HepG2 (cell line): ENCODE measurements around the gene PPP1R12C. TPM values are rescaled to one million over a fixed set of nuclear protein-coding genes. Genes with fewer than 3 reads are reported as not detected.

Experiments used
- AKNA ChIP-seq: sonication (generic); formaldehyde crosslinking; IDR thresholded peaks from 2 replicates; pipeline ENCODE4 v1.4.0; 2020; ENCODE audit warnings: missing genetic modification reagents, borderline replicate concordance
- HHEX ChIP-seq: IDR thresholded peaks from 2 replicates; pipeline ENCODE4 v1.6.1; 2016; ENCODE audit warnings: control low read depth
- PREB ChIP-seq: sonication (generic); formaldehyde crosslinking; IDR thresholded peaks from 2 replicates; pipeline ENCODE4 v1.4.0; 2020; ENCODE audit warnings: missing genetic modification reagents
- ZNF234 ChIP-seq: sonication (generic); formaldehyde crosslinking; conservative IDR thresholded peaks from 2 replicates; pipeline ENCODE4 v1.5.1; 2020; ENCODE audit warnings: mild to moderate bottlenecking, missing genetic modification reagents
- ZNF329 ChIP-seq: sonication (generic); formaldehyde crosslinking; IDR thresholded peaks from 2 replicates; pipeline ENCODE4 v1.9.0; 2021; ENCODE audit warnings: low read depth, mild to moderate bottlenecking, missing genetic modification reagents
- ZNF337 ChIP-seq: sonication (generic); formaldehyde crosslinking; IDR thresholded peaks from 2 replicates; pipeline ENCODE4 v1.5.1; 2020; ENCODE audit warnings: missing genetic modification reagents, low read depth, mild to moderate bottlenecking, borderline replicate concordance
- ZNF407 ChIP-seq: sonication (generic); formaldehyde crosslinking; IDR thresholded peaks from one replicate; pipeline ENCODE4 v1.5.1; 2020; ENCODE audit warnings: mild to moderate bottlenecking, missing genetic modification reagents; ENCODE audit errors: not compliant biosample characterization
- ZNF672 ChIP-seq: sonication (generic); formaldehyde crosslinking; IDR thresholded peaks from 2 replicates; pipeline ENCODE4 v1.8.1; 2022; ENCODE audit warnings: missing genetic modification reagents
- ZNF7 ChIP-seq: IDR thresholded peaks from 2 replicates; pipeline ENCODE4 v1.6.1; 2016; ENCODE audit warnings: missing biosample characterization, missing genetic modification reagents
- ZNF746 ChIP-seq: sonication (generic); formaldehyde crosslinking; IDR thresholded peaks from 2 replicates; pipeline ENCODE4 v1.8.0; 2022; ENCODE audit warnings: mild to moderate bottlenecking, missing genetic modification reagents
- polyA plus RNA-seq, 8 experiments: library from polyadenylated mRNA; depleted of rRNA in 3 of 8; stranded (reverse) in 7 of 8; unstranded in 1 of 8; fragments of >200 nt; fragmentation: Illumina TruSeq in 4 of 8; extraction: Trizol in 4 of 8; gene quantifications; 2 replicates each; pipeline versions ENCODE4 v1.2.1 to v1.2.3, GENCODE V29; 2011 to 2016; ENCODE audit warnings: low read depth in 4 of 8, missing spikeins in 1 of 8, mixed read lengths in 1 of 8; ENCODE audit not compliant: insufficient read depth in 1 of 8
- total RNA-seq, 5 experiments: library from RNA; depleted of rRNA; stranded (reverse); fragments of >200 nt; fragmentation: Illumina TruSeq; extraction: Trizol; gene quantifications; 2 replicates each; pipeline ENCODE4 v1.2.3, GENCODE V29; 2016; ENCODE audit warnings: low read depth in 1 of 5
- TF ChIP-seq, protein P1 (sequence below): sonication (generic); formaldehyde crosslinking; IDR thresholded peaks from 2 replicates; pipeline ENCODE4 v1.5.0; 2020; ENCODE audit warnings: missing genetic modification reagents

The PPP1R12C gene
- total and polyA plus RNA-seq, 2 of the 13 experiments (the other 11 are each of a cell fraction or from before 2014, with no cell fraction given): 29.7 to 30.3 TPM

DNA sequence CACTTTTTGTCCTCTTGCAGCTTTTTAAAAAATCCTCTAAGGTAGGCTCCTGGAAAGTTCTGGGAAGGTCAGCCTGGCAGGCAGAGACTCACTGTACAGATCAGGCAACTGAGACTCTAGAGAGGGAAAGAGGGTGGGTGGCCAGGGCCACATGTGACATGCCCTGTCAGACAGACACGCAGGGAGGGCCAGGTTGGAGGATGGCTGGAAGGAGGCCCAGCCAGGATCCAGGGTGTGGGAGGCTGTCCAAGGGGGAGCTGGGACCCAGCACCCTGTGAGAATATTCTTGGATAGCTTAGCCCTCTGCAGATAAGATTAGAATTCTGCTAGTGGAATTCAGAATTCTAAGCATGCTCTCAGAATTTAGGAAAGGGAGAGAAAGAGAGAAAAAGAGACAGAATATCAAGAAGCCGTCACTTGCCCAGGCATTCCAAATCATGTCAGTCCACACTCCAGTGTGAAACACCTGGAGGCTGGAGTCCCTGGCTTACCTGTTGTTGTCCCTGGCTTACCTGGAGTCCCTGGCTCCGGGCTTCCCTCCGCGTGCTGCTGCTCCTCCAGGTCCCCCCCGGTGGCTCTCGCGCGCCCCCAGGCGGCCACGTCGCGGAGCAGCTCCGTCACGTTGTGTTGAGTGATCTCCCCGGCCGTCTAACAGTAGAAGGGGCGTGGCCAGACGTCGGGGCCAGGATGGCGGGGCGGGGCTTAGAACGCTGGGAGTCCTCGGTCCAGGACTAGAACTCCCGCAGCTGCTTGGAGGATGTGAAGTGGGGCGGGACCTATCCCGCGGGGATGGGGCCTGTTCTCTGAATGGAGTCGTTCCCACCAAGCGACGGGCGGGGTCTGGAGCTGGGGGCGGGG is 42.9 kb upstream of the PPP1R12C start (continued):
- TF ChIP-seq AKNA (CRISPR knock-in tag): no peak
- no peak for TF ChIP-seq ZNF407 (CRISPR knock-in tag)
- TF ChIP-seq ZNF337 (CRISPR knock-in tag): no peak
- TF ChIP-seq HHEX (CRISPR knock-in tag): no peak
- no peak for TF ChIP-seq PREB (CRISPR knock-in tag)
- TF ChIP-seq ZNF7: no peak
- no peak for TF ChIP-seq ZNF746 (CRISPR knock-in tag)
- no peak for TF ChIP-seq ZNF329 (CRISPR knock-in tag)
- TF ChIP-seq, protein P1, sequence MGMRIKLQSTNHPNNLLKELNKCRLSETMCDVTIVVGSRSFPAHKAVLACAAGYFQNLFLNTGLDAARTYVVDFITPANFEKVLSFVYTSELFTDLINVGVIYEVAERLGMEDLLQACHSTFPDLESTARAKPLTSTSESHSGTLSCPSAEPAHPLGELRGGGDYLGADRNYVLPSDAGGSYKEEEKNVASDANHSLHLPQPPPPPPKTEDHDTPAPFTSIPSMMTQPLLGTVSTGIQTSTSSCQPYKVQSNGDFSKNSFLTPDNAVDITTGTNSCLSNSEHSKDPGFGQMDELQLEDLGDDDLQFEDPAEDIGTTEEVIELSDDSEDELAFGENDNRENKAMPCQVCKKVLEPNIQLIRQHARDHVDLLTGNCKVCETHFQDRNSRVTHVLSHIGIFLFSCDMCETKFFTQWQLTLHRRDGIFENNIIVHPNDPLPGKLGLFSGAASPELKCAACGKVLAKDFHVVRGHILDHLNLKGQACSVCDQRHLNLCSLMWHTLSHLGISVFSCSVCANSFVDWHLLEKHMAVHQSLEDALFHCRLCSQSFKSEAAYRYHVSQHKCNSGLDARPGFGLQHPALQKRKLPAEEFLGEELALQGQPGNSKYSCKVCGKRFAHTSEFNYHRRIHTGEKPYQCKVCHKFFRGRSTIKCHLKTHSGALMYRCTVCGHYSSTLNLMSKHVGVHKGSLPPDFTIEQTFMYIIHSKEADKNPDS (CRISPR knock-in tag): no peak
- no peak for TF ChIP-seq ZNF672 (CRISPR knock-in tag)
- TF ChIP-seq ZNF234 (CRISPR knock-in tag): no peak
